GM10266 (cell line): ENCODE measurements around the gene NEGR1.

Experiments used
- DNase-seq: peaks from one replicate; pipeline ENCODE4 v3.0.0; 2012; ENCODE audit errors: extremely low spot score
- TF ChIP-seq, protein P1 (sequence below): IDR thresholded peaks from 2 replicates; pipeline ENCODE4 v1.5.1; 2012; ENCODE audit warnings: mild to moderate bottlenecking, low read depth; ENCODE audit not compliant: control insufficient read depth, insufficient read depth; ENCODE audit errors: missing control alignments

Gene NEGR1

DNA sequence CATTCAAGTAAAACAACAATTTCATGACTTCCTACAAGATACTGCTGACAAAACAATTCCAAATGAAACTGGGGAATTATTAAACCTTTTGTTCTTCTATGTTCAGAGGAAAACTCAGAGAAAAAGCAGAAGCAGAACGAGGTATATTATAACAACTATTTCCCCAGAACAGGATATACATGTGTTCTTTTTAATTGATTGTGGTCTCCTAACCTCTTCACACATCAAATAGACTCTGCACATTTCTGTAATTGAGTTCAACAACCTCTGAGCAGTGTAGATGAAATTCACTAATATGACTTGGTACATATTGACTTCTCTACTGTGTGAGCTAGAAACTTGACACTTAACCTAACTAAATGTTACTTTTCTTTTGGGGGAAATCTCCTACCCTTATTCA is 584.2 kb downstream of the NEGR1 start:
- TF ChIP-seq, protein P1, sequence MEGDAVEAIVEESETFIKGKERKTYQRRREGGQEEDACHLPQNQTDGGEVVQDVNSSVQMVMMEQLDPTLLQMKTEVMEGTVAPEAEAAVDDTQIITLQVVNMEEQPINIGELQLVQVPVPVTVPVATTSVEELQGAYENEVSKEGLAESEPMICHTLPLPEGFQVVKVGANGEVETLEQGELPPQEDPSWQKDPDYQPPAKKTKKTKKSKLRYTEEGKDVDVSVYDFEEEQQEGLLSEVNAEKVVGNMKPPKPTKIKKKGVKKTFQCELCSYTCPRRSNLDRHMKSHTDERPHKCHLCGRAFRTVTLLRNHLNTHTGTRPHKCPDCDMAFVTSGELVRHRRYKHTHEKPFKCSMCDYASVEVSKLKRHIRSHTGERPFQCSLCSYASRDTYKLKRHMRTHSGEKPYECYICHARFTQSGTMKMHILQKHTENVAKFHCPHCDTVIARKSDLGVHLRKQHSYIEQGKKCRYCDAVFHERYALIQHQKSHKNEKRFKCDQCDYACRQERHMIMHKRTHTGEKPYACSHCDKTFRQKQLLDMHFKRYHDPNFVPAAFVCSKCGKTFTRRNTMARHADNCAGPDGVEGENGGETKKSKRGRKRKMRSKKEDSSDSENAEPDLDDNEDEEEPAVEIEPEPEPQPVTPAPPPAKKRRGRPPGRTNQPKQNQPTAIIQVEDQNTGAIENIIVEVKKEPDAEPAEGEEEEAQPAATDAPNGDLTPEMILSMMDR: no peak
- DNase-seq: no peak

GRCh38 chr1:71695821-71696220 is 586.5 kb downstream of the NEGR1 start:
- TF ChIP-seq, protein P1: no peak
- no peak for DNase-seq

DNA sequence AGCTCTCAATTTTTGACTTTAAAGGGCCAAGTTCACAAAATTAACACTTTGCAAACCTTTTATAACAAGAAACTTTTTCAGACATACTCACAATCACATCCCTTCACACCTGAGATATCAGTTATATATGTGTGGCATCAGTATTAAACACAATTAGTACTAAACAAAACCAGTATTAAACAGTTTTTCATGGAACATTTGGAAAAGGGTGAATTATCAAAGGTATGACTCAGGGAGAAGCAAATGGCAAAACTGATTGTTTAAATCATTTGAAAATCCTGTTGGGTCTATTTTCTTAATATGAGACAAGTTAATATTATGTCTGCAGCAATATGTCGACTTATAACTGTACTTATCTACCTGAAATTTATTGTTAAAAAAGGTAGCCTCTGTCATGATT is 587.3 kb downstream of the NEGR1 start:
- DNase-seq: no peak
- TF ChIP-seq, protein P1: no peak

GRCh38 chr1:71693581-71693980 is 588.8 kb downstream of the NEGR1 start:
- no peak for DNase-seq
- TF ChIP-seq, protein P1: no peak

DNA sequence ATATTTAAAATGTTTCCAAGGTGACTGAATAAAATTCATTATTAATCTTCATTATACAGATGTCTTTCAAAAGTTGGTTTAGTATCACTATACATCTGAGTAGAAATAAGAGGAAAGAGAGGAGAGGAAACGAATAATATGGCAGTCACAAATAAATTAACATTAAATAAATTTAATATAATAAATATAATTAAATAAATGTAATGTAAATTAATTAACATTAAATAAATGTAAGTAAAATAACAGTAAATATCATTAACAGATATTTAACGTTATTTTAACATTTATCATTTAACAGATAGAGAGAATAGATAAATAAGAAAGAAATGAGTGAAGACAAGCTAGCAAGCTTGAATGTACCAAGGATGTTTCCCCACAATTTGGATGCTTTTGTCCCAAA is 592.7 kb downstream of the NEGR1 start:
- DNase-seq: no peak
- TF ChIP-seq, protein P1: no peak

DNA sequence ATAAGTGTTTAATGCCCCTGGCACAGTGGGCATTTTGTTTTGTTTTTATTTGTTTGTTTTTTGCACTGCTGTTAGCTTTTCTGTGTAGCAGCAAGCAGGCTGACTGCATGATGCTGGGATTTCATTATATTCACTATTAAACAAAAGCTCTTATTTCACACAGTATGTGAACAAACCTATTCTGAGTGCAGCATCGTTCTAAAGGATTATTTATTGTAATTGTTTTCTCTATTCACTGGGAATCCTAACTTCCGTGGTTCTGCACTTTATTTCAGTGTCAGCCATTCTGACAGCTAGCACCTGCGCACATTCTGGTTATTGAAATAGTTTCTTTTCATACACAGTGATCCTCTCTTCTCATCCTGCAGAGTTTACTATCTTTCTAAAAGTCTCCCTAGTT is 595.0 kb downstream of the NEGR1 start:
- no peak for DNase-seq
- TF ChIP-seq, protein P1: no peak

- TF ChIP-seq, protein P1: no peak
- DNase-seq: no peak
Measured at GRCh38 chr1:71676979-71677925, 605.1 kb downstream of the NEGR1 start.
